Measurements from ENCODE around the gene C1QTNF6. TPM values are rescaled to one million over a fixed set of nuclear protein-coding genes. Genes with fewer than 3 reads are reported as not detected.
A peak's percentile ranks its signal among the peaks of the same experiment; 100 is the strongest.

C1QTNF6 gene
- total and polyA plus RNA-seq, 4 experiments from 2014 or later = 0.49 to 24.8 (median 12.0) TPM

DNA sequence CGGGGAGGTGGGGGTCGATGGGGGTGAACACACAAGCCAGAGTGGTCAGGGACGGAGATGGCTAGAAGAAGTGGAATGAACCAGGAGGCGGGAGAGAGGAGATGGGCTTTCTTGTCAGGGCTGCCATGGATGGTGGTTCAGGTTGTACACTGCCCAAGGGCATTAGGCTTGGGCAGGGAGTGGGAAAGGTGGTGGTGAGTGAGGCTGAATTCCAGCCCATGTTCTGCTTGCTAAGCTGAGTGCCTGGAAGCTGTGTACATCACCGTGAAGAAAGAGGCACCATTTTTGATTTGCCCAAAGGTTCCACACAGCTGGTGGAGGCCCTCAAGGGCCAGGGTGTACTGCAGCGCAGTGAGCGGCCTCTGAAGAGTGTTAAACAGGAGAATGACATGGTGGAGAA is 55.3 kb downstream of the C1QTNF6 start:
- Histone ChIP-seq H3K4me1 (ENCODE audit: insufficient read depth, low read length) (no peaks in the 10 kb centered on the region), H3K9me3 (ENCODE audit: control insufficient read depth in 1 of 2, low read length in 2 of 2) (no peaks in the 10 kb centered on the region), H3K4me3 (ENCODE audit: low read length in 2 of 2) (no peak overlapping the region), H3K27me3 (ENCODE audit: insufficient read depth, low read length) (no peaks in the 10 kb centered on the region), H3K36me3 (ENCODE audit: insufficient read depth, low read length) (peaks cover 79% of the 10 kb centered on the region), H3K27ac (ENCODE audit: low read depth, low read length) (no peak overlapping the region)
- POLR2A ChIA-PET (ENCODE audit: partially characterized antibody) = interaction anchor here (3.2 to 7.8 kb wide), 2 partner anchors 10 to 13 kb away, joined by 12 to 58 read pairs; no protein-coding TSS in a partner anchor
- peaks cover 44 to 75% of the 10 kb centered on the region in 2 donors for H3K36me3 Mint-ChIP-seq
- peak overlapping the region; percentile 55 to 84 (median 70) for H3K27ac Mint-ChIP-seq
- no peak for DNase-seq
- peaks cover 0 to 7% (median 4%) of the 10 kb centered on the region in 4 donors for H3K4me1 Mint-ChIP-seq
- intact Hi-C loops (cut with micrococcal nuclease) = no loop called here
- H3K27me3 Mint-ChIP-seq = no peaks in the 10 kb centered on the region
- peaks cover 0 to 1% (median 0%) of the 10 kb centered on the region in 8 donors for H3K9me3 Mint-ChIP-seq
- CTCF ChIA-PET (ENCODE audit: partially characterized antibody) = no interaction called here
- no peak overlapping the region for H3K4me3 Mint-ChIP-seq

Other genes starting within 250 kb of the C1QTNF6 start
- under 1 TPM; 0.29 to 0.58 TPM for gene TST, start 168.8 kb downstream of the C1QTNF6 start, total RNA-seq
- 1 to 10 TPM in 1 of 2 donors, under 1 TPM in 1; 0.34 to 1.4 TPM for gene TST, start 168.8 kb downstream of the C1QTNF6 start, polyA plus RNA-seq
- gene MPST, start 168.5 kb downstream of the C1QTNF6 start, total RNA-seq = 1 to 10 TPM; 3.7 to 5.2 TPM
- gene MPST, start 168.5 kb downstream of the C1QTNF6 start, polyA plus RNA-seq = 1 to 10 TPM; 6.1 to 7.4 TPM
- 10 to 100 TPM; 32.3 to 33.4 TPM for gene KCTD17, start 136.5 kb downstream of the C1QTNF6 start, total RNA-seq
- 10 to 100 TPM in 1 of 2 donors, 1 to 10 TPM in 1; 9.0 to 13.2 TPM for gene KCTD17, start 136.5 kb downstream of the C1QTNF6 start, polyA plus RNA-seq
- under 1 TPM; 0.61 to 0.90 TPM for gene TMPRSS6, start 78.5 kb downstream of the C1QTNF6 start, total RNA-seq
- not detected for gene TMPRSS6, start 78.5 kb downstream of the C1QTNF6 start, polyA plus RNA-seq
- 10 to 100 TPM; 55.4 to 63.8 TPM for gene IL2RB, start 38.3 kb downstream of the C1QTNF6 start, total RNA-seq
- gene IL2RB, start 38.3 kb downstream of the C1QTNF6 start, polyA plus RNA-seq = 100 to 1,000 TPM in 1 of 2 donors, 10 to 100 TPM in 1; 37.6 to 107 TPM
- gene SSTR3, start 24.2 kb upstream of the C1QTNF6 start, total RNA-seq = 1 to 10 TPM; 8.2 to 9.3 TPM
- gene SSTR3, start 24.2 kb upstream of the C1QTNF6 start, polyA plus RNA-seq = 1 to 10 TPM in 1 of 2 donors, under 1 TPM in 1; 0.50 to 1.4 TPM
- gene RAC2, start 56.0 kb upstream of the C1QTNF6 start, total RNA-seq = 100 to 1,000 TPM; 304 to 318 TPM
- 100 to 1,000 TPM; 724 to 917 TPM for gene RAC2, start 56.0 kb upstream of the C1QTNF6 start, polyA plus RNA-seq
- 100 to 1,000 TPM; 169 to 177 TPM for gene CYTH4, start 94.3 kb upstream of the C1QTNF6 start, total RNA-seq
- 10 to 100 TPM; 39.4 to 57.0 TPM for gene CYTH4, start 94.3 kb upstream of the C1QTNF6 start, polyA plus RNA-seq
- under 1 TPM; 0.32 to 0.55 TPM for gene ELFN2, start 239.2 kb upstream of the C1QTNF6 start, total RNA-seq
- gene ELFN2, start 239.2 kb upstream of the C1QTNF6 start, polyA plus RNA-seq = not detected

All from CD4-positive, alpha-beta memory T cell (primary cell).